GM18870 (cell line): ENCODE measurements around the gene MUC16.

Experiments
- ATAC-seq: cut with Tn5 transposase; IDR thresholded peaks from one replicate; pipeline ENCODE4 v1.9.1; 2021; ENCODE audit warnings: moderate library complexity; ENCODE audit not compliant: unreplicated experiment

The MUC16 gene

DNA sequence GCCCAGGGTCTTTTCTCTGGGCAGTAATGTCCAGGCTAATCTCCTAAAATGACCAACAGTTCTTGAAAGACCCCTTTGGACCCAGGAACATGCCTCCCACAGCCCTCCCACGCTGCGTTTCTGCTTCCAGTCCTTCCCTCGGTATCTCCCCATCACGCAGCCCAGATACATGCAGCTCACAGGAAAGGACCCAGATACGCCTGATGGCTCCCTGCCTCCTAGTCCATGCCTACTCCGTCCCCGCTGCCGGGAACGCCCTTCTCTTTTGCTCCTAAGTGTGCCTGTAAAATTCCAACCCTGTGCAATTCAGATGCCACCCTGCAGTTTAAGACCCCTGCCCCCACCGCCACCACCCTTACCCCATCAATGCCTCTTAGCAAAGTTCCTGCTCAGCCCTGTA is 778 bp downstream of the MUC16 start:
- ATAC-seq: no peak

DNA sequence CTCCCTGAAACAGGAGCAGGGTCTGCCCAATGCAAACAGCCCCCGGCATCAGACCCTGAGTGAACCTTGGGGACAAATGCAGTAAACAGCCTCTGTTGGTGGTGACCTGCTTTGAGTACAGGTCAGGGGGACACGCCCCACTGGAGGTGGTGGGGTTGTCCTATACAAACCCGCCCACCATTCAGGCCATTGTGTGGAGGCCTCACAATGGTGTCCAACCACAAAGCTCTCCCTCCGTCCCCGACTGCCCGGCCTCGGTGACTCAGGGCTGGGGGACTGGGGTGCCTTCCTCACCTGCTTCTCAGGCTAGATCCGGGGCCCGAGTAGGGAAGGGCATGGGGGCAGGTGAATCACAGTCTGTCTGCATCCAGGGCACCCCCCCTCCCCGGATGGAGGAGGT is 1.5 kb downstream of the MUC16 start:
- ATAC-seq: no peak

DNA sequence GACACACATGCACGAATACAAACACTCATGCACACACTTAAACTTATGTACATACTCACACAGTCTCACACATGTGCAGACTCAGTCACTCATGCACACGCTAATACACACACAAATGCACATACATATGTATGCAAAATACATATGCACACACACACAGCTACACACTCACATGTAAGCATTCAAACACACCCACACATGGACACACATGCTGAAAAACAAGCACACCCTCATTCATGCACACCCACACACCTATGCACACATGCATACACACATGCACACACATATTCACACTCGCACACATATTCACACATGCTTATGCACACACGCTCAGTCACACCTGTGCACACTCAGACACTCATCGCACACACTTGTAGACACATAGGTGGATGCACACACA is 9.3 kb downstream of the MUC16 start:
- ATAC-seq: no peak

DNA sequence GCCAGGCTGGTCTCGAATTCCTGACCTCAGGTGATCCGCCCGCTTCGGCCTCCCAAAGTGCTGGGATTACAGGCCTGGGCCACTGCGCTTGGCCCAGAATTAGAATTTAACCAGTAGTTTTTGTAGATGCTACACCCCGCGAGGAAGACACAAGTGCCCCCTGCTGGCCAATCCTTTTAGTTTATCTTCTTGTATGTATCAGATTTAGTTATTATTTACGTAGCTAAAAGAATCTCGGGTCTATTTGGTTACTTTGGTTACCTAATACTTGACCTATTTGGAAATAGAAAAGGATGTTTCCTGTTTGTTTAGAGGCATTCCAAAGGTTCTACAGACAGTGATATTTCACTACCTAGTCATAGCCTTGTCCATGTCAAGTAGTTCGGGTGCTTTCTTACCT is 22.0 kb downstream of the MUC16 start:
- ATAC-seq: no peak

DNA sequence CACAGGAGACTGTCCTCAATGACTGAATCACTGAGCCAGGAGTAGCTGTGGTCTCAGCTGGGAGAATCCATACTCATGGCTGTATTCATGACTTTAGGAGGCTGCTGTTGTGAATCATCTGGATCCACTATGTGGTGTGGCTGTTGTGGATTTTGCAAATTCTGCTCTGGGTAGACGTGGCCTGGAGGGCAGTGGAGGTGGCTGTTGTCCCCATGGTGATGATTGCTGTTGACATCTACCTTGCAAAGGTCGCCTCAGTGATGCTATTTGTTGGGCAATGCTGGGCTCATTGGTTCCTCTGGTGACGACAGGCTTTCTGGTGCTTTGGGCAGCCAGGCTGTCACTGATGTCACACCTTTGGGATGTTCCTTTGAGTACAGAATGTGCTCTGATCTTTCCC is 23.9 kb downstream of the MUC16 start:
- ATAC-seq: no peak

DNA sequence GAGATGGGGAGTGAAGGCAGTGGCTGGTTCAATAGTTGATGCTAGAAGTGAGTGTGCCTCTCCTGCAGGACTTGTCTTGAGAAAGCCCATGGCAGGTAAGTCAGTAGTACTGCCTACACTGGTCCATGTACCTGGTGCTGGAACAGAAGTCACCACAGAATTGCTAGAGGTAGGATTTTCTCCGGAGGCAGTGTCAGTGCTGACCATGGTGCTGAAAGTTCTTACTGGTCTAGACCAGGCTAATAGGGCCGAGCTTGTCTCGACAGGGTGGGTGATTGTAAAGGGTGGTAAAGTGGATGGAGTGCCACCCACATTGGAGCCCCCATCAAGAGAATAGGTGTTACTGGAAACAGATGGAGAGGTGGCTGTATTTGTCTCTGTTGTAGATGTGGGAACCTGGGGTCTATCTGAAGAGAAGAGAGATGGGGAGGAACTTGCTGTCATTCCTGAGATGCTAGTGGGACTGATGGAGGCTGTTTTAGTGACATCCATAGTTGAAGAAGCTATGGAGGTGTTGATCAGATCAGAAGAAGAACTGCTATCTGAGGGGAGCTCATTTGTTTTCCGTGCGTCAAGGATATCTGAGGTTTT is 36.6 kb downstream of the MUC16 start:
- no peak for ATAC-seq

DNA sequence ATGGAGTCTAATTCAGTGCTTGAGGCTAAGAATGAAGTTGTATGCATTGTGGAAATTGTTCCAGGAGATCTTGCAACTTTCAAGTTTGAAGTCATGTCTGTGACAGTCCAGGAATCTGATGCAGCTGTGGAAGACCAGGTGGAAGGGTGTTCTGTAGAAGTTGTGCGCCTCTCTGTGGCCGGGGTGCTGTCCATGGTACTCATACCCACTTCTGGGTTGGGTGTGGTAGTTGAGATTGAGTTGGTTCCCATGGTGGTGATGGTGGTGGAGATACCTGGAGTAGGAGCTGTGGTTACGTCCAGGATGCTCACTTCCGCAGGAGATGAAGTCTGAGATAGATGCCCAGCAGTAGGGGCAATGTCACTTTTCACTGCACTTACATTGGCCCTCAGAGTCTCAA is 44.3 kb downstream of the MUC16 start:
- no peak for ATAC-seq
